ENCODE results near the gene NIT2. TPM values are rescaled to one million over a fixed set of nuclear protein-coding genes. Genes with fewer than 3 reads are reported as not detected.
A peak's percentile ranks its signal among the peaks of the same experiment; 100 is the strongest.

The NIT2 gene
- total RNA-seq: 10 to 100 TPM; 13.5 to 45.2 (median 24.2) TPM

DNA sequence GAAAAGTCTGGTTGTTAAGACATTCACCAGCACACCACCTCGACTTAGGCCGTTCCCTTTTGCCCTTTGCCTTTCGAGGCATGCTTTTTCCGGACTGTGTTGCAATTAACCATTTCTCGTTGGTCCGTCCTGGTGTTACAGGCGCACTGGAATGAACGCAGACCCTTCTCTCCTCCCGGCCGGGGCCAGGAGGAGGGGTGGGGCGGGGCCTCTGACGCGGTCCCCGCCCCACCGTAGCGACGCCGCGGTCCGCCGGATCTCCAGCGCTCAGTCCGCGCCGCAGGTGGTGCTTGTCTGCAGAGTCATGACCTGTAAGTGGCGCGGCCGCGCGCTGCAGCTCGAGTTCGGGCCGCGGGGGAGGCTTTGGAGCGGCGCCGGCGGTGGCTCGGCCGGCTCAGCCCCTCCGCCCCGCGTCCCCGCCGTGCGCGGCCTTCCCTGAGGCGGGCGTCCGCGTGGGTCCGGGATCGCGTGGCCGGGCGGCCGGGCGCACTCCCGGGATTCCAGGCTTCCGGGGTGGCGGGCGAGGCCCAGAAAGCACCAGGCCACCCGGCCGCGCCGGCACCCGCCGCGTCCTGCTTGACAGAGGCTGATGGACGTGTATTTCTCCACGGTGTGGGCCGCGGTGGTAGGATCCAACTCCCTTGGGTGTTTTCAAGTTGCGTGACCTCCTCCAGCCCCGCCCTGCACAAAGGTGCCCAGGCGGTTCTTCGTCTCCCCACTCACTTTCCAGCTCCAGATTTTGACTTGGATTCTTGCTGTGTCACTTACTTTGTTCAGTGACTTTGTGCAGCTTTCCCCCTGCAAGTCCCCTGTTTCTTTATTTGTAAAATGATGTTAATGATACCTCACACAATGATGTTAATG lies at the start of gene NIT2:
Gene NIT2 (plus strand): TSS at position 270 of the 864 bp plus-strand sequence. CDS start 35 bp downstream, at position 305.
- ATAC-seq (peak; percentile 89 to 91), DNase-seq (peak; percentile 69 to 85)
- Histone ChIP-seq H3K27ac (peak within 1 kb of the TSS; percentile 85 to 89 (median 88)), H3K9me3 (no peaks in the 10 kb centered on the region), H3K36me3 (peaks cover 0 to 7% of the 10 kb centered on the region in 2 donors), H3K4me3 (peak within 1 kb of the TSS; percentile 59 to 68 (median 64)), H3K4me1 (peaks cover 0 to 10% of the 10 kb centered on the region in 2 donors), H3K27me3 (no peaks in the 10 kb centered on the region)
- TF ChIP-seq POLR2A (IDR thresholded peaks at IDR 0.05) (peak; percentile 76 to 78), CTCF (IDR thresholded peaks at IDR 0.05 in 4 of 5, conservative IDR thresholded peaks at IDR 0.05 in 1 of 5) (peak in 1 of 5 experiments; percentile 15)
- in situ Hi-C loops (cut with MboI; ENCODE audit: low sequenced_read_pairs in 4 of 4): loop anchor here in 1 of 4 donors (25.0 kb wide), 1 partner anchor 253 kb away; no protein-coding TSS in a partner anchor
- intact Hi-C loops (cut with DNase I; ENCODE audit: low total_unique reads): loop anchor here (1.0 to 10.0 kb wide), 4 partner anchors 67 to 517 kb away; partner anchors contain the start of genes CMSS1, LNP1, TBC1D23 and TOMM70

- H3K27me3 ChIP-seq: no peaks in the 10 kb centered on the region
- in situ Hi-C loops (cut with MboI; ENCODE audit: low sequenced_read_pairs in 4 of 4) (no loop called here), intact Hi-C loops (cut with DNase I; ENCODE audit: low total_unique reads) (no loop called here)
- H3K4me3 ChIP-seq: no peak overlapping the region
- peaks cover 0 to 37% of the 10 kb centered on the region in 2 donors for H3K36me3 ChIP-seq
- H3K4me1 ChIP-seq: no peaks in the 10 kb centered on the region
- ATAC-seq: no peak
- no peak for TF ChIP-seq POLR2A (IDR thresholded peaks at IDR 0.05)
- TF ChIP-seq CTCF (IDR thresholded peaks at IDR 0.05 in 4 of 5, conservative IDR thresholded peaks at IDR 0.05 in 1 of 5): no peak
- DNase-seq: no peak
- H3K9me3 ChIP-seq: no peaks in the 10 kb centered on the region
- H3K27ac ChIP-seq: no peak overlapping the region
Observed at GRCh38 chr3:100288288-100288894, 46.2 kb upstream of the NIT2 start.

DNA sequence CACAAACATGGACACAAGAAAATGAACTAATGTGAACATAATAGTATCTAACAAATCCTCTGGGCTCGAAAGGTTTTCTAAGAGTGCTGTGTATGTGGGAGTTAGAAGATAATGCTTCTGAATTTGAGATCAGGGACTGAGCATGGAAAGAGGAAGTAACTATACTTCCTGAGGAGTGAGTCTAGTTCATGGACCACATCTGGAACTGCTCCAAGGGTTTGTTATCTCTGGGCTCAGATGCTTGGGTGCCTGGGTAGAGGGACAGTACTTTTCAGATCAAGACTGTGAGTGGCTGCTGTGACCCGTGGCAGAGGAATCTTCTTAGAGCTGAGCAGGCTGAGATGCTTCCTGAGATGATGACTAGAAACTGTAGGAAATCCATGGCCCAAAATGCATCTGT lies 45.2 kb upstream of the NIT2 start:
- H3K4me1 ChIP-seq: no peaks in the 10 kb centered on the region
- in situ Hi-C loops (cut with MboI; ENCODE audit: low sequenced_read_pairs in 4 of 4): no loop called here
- H3K4me3 ChIP-seq: no peak overlapping the region
- no peak overlapping the region for H3K27ac ChIP-seq
- H3K9me3 ChIP-seq: no peaks in the 10 kb centered on the region
- ATAC-seq (no peak), DNase-seq (no peak)
- TF ChIP-seq CTCF (IDR thresholded peaks at IDR 0.05 in 4 of 5, conservative IDR thresholded peaks at IDR 0.05 in 1 of 5) (no peak), POLR2A (IDR thresholded peaks at IDR 0.05) (no peak)
- intact Hi-C loops (cut with DNase I; ENCODE audit: low total_unique reads): no loop called here
- H3K36me3 ChIP-seq: peaks cover 0 to 34% of the 10 kb centered on the region in 2 donors
- H3K27me3 ChIP-seq: no peaks in the 10 kb centered on the region

DNA sequence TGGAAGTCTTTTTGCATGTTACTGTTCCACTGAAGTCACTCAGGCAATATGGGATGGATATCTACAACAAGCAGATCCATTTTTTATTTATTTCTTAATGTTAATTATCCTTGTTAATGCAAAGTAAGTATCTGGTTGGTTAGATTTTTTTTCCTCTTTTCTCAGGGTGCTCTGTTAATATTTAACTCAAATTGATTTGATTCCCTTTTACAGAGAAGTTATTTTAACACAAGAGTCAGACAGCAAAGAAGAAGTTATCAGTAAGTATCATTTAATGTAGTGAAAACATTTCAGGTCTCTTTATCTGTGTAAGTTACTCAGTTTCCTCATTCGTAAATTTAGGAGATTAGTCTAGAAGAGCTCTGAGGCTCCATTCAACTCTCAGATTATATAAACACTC lies 39.5 kb upstream of the NIT2 start:
- TF ChIP-seq POLR2A (IDR thresholded peaks at IDR 0.05) (no peak), CTCF (IDR thresholded peaks at IDR 0.05 in 4 of 5, conservative IDR thresholded peaks at IDR 0.05 in 1 of 5) (no peak)
- DNase-seq: no peak
- Histone ChIP-seq H3K4me1 (no peaks in the 10 kb centered on the region), H3K9me3 (no peaks in the 10 kb centered on the region), H3K27me3 (no peaks in the 10 kb centered on the region), H3K36me3 (peaks cover 0 to 65% of the 10 kb centered on the region in 2 donors), H3K27ac (no peak overlapping the region), H3K4me3 (no peak overlapping the region)
- in situ Hi-C loops (cut with MboI; ENCODE audit: low sequenced_read_pairs in 4 of 4): no loop called here
- intact Hi-C loops (cut with DNase I; ENCODE audit: low total_unique reads): no loop called here
- ATAC-seq: no peak
